Measurements from ENCODE around the gene RGS7BP.

GRCh38 chr5:64566310-64566916 lies 60.6 kb downstream of the RGS7BP start:
- TF ChIP-seq CTCF (conservative IDR thresholded peaks at IDR 0.05 in 1 of 2, IDR thresholded peaks at IDR 0.05 in 1 of 2; ENCODE audit: low read depth in 1 of 2, low read length in 2 of 2) (no peak), EZH2 (IDR thresholded peaks at IDR 0.05; ENCODE audit: low read length, missing control alignments) (no peak)

Data from fibroblast of lung (primary cell).